Fibroblast of pulmonary artery (primary cell): ENCODE results near the gene LMX1B.
"Not testable (repeated sequence)": the region's sequence is repeated elsewhere in the genome, so short reads cannot be mapped to it uniquely, and the experiment has no call there.

Experiments
- DNase-seq: peaks from one replicate; pipeline ENCODE4 v3.0.0-alpha.2; 2010; ENCODE audit warnings: low read depth
- H3K4me3 ChIP-seq: replicated peaks from 2 replicates; pipeline ENCODE4 v1.5.1; 2011; ENCODE audit warnings: low read depth, mild to moderate bottlenecking, control low read depth, low read length, moderate library complexity
- TF ChIP-seq, protein P1 (sequence below): IDR thresholded peaks from 2 replicates; pipeline ENCODE4 v1.5.1; 2011; ENCODE audit warnings: mild to moderate bottlenecking, control low read depth, low read length, inconsistent platforms; ENCODE audit errors: missing control alignments

LMX1B gene

DNA sequence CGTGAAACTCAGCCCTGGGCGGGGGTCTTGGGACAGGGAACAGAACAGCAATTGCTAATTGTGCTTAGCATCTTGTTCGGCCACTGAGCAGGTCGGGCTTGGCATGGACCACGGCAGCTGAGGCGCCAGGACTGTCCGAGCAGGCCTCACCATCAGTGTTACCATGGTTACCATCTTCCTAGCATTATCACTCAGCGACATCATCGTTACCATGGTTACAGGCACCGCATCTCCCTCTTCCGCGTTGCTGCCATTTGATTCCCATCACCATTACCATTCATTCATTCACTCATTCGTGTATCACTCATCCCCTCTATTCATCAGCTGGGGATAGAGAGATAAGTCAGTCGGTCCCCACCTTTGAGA is 110.1 kb downstream of the LMX1B start:
- TF ChIP-seq, protein P1, sequence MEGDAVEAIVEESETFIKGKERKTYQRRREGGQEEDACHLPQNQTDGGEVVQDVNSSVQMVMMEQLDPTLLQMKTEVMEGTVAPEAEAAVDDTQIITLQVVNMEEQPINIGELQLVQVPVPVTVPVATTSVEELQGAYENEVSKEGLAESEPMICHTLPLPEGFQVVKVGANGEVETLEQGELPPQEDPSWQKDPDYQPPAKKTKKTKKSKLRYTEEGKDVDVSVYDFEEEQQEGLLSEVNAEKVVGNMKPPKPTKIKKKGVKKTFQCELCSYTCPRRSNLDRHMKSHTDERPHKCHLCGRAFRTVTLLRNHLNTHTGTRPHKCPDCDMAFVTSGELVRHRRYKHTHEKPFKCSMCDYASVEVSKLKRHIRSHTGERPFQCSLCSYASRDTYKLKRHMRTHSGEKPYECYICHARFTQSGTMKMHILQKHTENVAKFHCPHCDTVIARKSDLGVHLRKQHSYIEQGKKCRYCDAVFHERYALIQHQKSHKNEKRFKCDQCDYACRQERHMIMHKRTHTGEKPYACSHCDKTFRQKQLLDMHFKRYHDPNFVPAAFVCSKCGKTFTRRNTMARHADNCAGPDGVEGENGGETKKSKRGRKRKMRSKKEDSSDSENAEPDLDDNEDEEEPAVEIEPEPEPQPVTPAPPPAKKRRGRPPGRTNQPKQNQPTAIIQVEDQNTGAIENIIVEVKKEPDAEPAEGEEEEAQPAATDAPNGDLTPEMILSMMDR: no peak
- no peak overlapping the region for H3K4me3 ChIP-seq
- no peak for DNase-seq

DNA sequence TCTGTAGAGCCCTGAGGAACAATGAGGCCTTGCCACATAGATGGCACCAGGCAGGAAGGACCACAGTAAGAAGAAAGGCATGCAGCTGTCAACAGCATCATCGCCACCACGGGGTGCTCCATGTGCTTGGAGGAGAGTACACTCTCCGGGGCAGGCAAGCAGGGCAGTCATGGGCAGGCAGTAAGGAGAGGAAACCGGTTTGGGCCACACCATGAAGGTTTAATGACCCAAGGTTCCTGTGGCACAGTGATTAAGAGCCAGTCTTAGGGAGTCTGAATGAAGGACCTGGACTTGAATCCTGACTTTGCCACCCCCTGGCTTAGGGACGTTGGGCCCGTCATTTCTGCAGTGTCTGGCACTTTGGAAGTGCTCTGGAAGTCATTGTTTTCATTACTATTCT is 110.5 kb downstream of the LMX1B start:
- TF ChIP-seq, protein P1: no peak
- no peak overlapping the region for H3K4me3 ChIP-seq
- DNase-seq: no peak

DNA sequence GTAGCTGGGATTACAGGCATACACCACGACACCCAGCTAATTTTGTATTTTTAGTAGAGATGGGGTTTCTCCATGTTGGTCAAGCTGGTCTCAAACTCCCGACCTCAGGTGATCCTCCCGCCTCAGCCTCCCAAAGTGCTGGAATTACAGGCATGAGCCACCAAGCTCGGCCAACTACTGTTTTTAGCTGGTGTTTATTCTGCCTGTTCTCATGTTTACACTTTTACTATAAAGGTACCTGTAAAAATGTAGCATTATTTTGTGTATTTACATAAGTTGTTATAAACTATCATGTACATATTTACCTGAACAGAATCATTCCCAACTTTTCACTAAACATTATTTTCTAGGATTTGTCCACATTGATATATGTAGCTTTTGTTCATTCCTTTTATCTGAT is 111.8 kb downstream of the LMX1B start:
- H3K4me3 ChIP-seq, DNase-seq: not testable (repeated sequence)

DNA sequence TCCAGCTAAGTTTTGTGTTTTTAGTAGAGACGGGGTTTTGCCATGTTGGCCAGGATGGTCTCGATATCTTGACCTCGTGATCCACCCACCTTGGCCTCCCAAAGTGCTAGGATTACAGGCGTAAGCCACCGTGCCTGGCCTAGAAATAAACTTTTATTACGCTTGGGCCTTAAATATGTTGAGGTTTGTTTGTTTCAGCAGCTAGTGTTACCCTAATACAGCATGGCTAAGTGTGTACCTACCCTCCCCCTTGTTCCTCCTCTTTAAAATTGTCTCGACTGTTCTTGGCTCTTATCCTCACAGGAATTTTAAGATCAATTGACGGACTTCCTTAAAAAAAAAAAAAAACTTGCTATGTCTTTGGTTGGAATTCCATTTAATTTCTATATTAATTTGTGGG is 114.5 kb downstream of the LMX1B start:
- not testable (repeated sequence) for DNase-seq, H3K4me3 ChIP-seq

DNA sequence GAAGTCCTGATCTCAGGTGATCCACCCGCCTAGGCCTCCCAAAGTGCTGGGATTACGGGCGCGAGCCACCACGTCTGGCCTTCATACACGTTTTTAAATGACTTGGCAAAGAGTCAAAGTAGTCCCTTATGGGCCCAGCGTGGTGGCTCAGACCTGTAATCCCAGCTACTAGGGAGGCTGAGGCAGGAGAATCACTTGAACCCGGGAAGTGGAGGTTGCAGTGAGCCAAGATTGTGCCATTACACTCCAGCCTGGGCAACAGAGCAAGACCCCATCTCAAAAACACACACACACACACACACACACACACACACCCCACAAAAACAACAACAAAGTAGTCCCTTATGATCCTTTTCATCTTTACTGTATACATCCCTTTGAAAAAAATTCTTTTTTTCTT is 116.9 kb downstream of the LMX1B start:
- not testable (repeated sequence) for H3K4me3 ChIP-seq, DNase-seq

DNA sequence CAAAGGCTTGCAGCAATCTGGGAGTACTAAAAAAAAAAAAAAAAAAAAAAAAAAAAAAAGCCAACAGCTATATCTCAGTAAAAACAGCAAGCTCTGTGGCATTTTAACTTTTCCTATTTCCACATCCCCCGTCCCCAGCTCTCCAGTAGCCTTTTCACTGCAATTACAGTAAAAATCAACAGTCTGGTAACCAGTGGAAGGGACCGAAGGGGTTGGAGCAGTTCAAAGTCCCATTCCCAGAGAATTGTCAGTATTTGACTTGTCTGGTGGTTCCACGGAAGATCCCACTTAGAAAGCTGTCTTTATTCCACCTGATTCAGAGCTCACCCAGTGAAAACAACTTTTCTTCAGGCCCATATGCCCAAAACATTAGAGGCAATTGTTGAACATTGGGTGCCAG is 119.3 kb downstream of the LMX1B start:
- no peak overlapping the region for H3K4me3 ChIP-seq
- DNase-seq: no peak
- TF ChIP-seq, protein P1: no peak

DNA sequence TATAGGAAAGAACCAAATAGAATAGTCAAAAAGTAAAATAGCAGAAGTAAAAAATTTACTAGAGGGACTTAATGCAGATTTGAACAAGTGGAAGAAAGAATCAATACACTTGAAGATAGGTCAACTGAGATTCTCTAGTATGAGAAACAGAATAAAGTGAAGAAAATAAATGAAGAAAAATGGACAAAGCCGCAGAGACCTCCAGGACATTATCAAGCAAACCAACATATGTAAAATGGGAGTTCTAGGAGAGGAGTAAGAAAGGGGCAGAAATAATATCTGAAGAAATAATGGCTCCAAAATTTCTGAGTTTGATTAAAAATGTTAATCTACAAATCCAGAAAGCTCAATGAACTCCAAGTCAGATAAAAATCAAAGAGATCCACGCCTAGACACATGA is 121.1 kb downstream of the LMX1B start:
- DNase-seq: no peak
- TF ChIP-seq, protein P1: no peak
- H3K4me3 ChIP-seq: no peak overlapping the region

DNA sequence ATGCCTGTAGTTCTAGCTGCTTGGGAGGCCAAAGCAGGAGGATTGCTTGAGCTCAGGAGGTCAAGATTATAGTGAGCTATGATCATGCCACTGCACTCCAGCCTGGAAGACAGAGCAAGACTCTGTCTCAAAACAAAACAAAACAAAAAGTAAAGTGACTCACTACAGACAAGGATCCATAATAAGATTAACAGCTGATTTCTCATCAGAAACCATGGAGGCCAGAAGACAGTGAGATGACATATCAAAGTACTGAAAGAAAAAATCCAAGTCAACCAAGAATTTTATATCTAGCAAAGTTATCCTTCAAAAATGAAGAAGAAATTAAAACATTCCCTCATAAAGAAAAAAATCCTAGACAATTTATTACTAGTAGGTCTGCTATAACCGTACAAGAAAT is 121.8 kb downstream of the LMX1B start:
- no peak for DNase-seq
- H3K4me3 ChIP-seq: no peak overlapping the region
- TF ChIP-seq, protein P1: no peak

DNA sequence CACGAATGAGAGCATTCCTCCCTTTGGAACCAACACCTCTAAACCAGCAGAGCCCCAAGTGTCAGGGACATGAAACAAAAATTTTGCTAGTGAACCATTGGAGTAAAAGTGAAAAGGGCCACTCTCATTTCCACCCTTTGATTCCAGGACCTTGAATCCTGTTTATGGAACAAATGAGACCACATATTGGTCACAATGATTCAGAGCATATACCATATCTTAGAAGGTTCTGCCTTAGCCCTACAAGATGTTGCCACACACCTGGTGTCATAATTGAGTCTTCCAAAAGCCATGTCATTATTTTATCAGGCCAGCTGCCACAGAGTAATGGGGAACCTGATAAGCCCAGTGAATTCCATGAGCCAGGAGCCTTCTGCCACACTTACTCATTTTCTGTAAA is 124.8 kb downstream of the LMX1B start:
- H3K4me3 ChIP-seq: no peak overlapping the region
- TF ChIP-seq, protein P1: no peak
- DNase-seq: no peak
